Gastroesophageal sphincter (tissue), 4 donors: ENCODE data around the gene TADA2A. TPM values are rescaled to one million over a fixed set of nuclear protein-coding genes. Genes with fewer than 3 reads are reported as not detected.

ENCODE experiments used
- ATAC-seq: fragments of 150-250 bp; one replicate; pipeline ENCODE4 v1.9.1; 2016; ENCODE audit warnings: mild to moderate bottlenecking, moderate library complexity
- H3K27ac ChIP-seq, 4 donors: fragments of 200-600 bp; sonication (generic) in 3 of 4; 1 replicate in 3 of 4; 2 replicates in 1 of 4; pipeline ENCODE4 v1.5.1; 2016 to 2019
- H3K27me3 ChIP-seq: fragments of 200-600 bp; sonication (generic); one replicate; pipeline ENCODE4 v1.5.1; 2019
- H3K36me3 ChIP-seq, 2 donors: fragments of 200-600 bp; sonication (generic); one replicate each; pipeline ENCODE4 v1.5.1; 2019; ENCODE audit warnings: control low read depth in 1 of 2
- H3K4me1 ChIP-seq, 3 donors: fragments of 200-600 bp; sonication (generic); 1 replicate in 2 of 3; 2 replicates in 1 of 3; pipeline ENCODE4 v1.5.1; 2016 to 2019; ENCODE audit warnings: control low read depth in 2 of 3
- H3K4me3 ChIP-seq, 2 donors: fragments of 200-600 bp; sonication (generic); one replicate each; pipeline ENCODE4 v1.5.1; 2019; ENCODE audit warnings: mild to moderate bottlenecking in 1 of 2, moderate library complexity in 1 of 2
- H3K9me3 ChIP-seq, 3 donors: fragments of 200-600 bp; sonication (generic); one replicate each; pipeline ENCODE4 v1.5.1; 2017 to 2019; ENCODE audit warnings: control low read depth in 2 of 3
- CTCF ChIP-seq, 4 experiments: fragments of 200-600 bp in 2 of 4; fragments of 450-650 bp in 2 of 4; sonication (generic) in 1 of 4; IDR thresholded peaks; one replicate each; pipeline ENCODE4 v1.5.1; 2017 to 2019; ENCODE audit warnings: antibody characterized with exemption in 4 of 4, mild to moderate bottlenecking in 2 of 4, moderate library complexity in 2 of 4
- EP300 ChIP-seq: sonication (generic); formaldehyde crosslinking; IDR thresholded peaks from one replicate; pipeline ENCODE4 v1.6.1; 2017; ENCODE audit warnings: antibody characterized with exemption, mild to moderate bottlenecking
- POLR2A ChIP-seq, 2 donors: fragments of 450-650 bp; IDR thresholded peaks; one replicate each; pipeline ENCODE4 v1.6.1; 2017; ENCODE audit warnings: antibody characterized with exemption in 2 of 2, mild to moderate bottlenecking in 2 of 2, moderate library complexity in 1 of 2
- POLR2AphosphoS5 ChIP-seq: sonication (generic); formaldehyde crosslinking; IDR thresholded peaks from one replicate; pipeline ENCODE4 v1.6.1; 2017; ENCODE audit warnings: antibody characterized with exemption
- WGBS, 2 donors: methylation state at CpG; one replicate each; pipeline ENCODE4 v1.1.5; 2018; ENCODE audit warnings: low coverage in 1 of 2; 5-methylcytosine and 5-hydroxymethylcytosine counted together
- total RNA-seq, 4 donors: library from RNA; depleted of rRNA; stranded (reverse); fragments of >200 nt; gene quantifications; one replicate each; pipeline ENCODE4 v1.1.0, GENCODE V29; 2016

The TADA2A gene
- total RNA-seq, 4 donors from 2014 or later, result 17.5 to 21.5 (median 18.5) TPM

DNA sequence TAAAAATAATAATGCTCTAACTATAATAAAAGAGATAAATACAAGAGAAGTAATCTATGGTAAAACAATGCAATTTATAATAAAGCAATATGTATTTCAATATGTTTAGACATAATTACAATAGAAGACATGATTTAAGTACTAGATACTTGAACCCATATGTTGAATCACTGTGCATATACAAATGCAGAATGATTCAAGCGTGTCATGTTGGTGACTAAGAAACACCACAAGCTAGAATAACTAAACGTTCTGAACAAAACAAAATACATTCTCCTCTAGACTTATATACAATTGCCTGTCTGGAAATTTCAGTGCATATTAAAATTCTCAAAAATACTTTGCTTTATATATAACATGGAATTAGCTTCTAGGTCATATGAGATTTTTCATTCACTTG is 11.2 kb downstream of the TADA2A start:
- Histone ChIP-seq H3K27me3 (no peaks in the 10 kb centered on the region), H3K36me3 (peaks cover 0 to 78% of the 10 kb centered on the region in 2 donors), H3K4me3 (no peak overlapping the region), H3K9me3 (no peaks in the 10 kb centered on the region), H3K27ac (no peak overlapping the region), H3K4me1 (no peaks in the 10 kb centered on the region)
- WGBS, 2 donors, result 75 to 85% methylated on average over 2 of the region's 2 CpGs
- ATAC-seq, result no peak
- no peak for TF ChIP-seq EP300
- no peak for TF ChIP-seq POLR2A (IDR thresholded peaks at IDR 0.05)
- TF ChIP-seq CTCF (IDR thresholded peaks at IDR 0.05), result no peak
- no peak for TF ChIP-seq POLR2AphosphoS5

DNA sequence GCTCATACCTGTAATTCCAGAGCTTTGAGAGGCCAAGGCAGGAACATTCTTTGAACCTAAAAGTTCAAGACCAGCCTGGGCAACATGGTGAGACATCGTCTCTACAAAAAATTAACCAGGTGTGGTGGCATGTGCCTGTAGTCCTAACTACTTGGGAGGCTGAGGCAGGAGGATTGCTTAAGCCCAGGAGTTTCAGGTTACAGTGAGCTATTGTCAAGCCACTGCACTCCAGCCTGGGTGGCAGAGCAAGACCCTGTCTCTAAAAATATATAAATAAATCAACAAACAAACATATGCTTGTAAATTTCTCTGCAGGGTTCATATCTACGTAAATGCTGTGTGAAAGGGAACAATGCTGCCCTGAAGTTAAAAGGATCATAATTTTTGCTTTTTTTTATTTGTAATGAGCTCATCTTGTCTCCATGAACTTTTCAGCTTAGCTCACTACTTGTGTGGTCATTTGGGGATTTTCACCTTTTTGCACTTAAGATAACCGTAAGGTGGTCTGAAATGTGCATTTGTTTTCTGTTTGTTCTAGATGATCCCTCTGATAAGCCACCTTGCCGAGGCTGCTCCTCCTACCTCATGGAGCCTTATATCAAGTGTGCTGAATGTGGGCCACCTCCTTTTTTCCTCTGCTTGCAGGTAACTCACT is 16.4 kb downstream of the TADA2A start:
- Histone ChIP-seq H3K4me1 (no peaks in the 10 kb centered on the region), H3K4me3 (no peak overlapping the region), H3K27ac (no peak overlapping the region), H3K9me3 (no peaks in the 10 kb centered on the region), H3K36me3 (peaks cover 0 to 81% of the 10 kb centered on the region in 2 donors), H3K27me3 (no peaks in the 10 kb centered on the region)
- ATAC-seq, result no peak
- 79 to 87% methylated on average over 4 of the region's 4 CpGs for WGBS, 2 donors
- TF ChIP-seq CTCF (IDR thresholded peaks at IDR 0.05) (no peak), POLR2A (IDR thresholded peaks at IDR 0.05) (no peak), POLR2AphosphoS5 (no peak), EP300 (no peak)

GRCh38 chr17:37425268-37425667 is 18.6 kb downstream of the TADA2A start:
- H3K36me3 ChIP-seq, result peaks cover 0 to 80% of the 10 kb centered on the region in 2 donors
- 84 to 93% methylated on average over 1 of the region's 1 CpG for WGBS, 2 donors
- H3K4me1 ChIP-seq, result no peaks in the 10 kb centered on the region

GRCh38 chr17:37429039-37429438 is 22.4 kb downstream of the TADA2A start:
- no peak overlapping the region for H3K4me3 ChIP-seq
- TF ChIP-seq POLR2A (IDR thresholded peaks at IDR 0.05) (no peak), CTCF (IDR thresholded peaks at IDR 0.05) (no peak), EP300 (no peak), POLR2AphosphoS5 (no peak)
- H3K27me3 ChIP-seq, result no peaks in the 10 kb centered on the region
- WGBS, 2 donors, result 94 to 100% methylated on average over 1 to 3 of the region's 3 CpGs
- H3K27ac ChIP-seq, result no peak overlapping the region
- ATAC-seq, result no peak
- H3K4me1 ChIP-seq, result no peaks in the 10 kb centered on the region
- no peaks in the 10 kb centered on the region for H3K9me3 ChIP-seq
- H3K36me3 ChIP-seq, result peaks cover 0 to 75% of the 10 kb centered on the region in 2 donors

More at GRCh38 chr17:37425268-37425667, 18.6 kb downstream of the TADA2A start:
- no peak for ATAC-seq
- Histone ChIP-seq H3K27ac (no peak overlapping the region), H3K9me3 (no peaks in the 10 kb centered on the region), H3K27me3 (no peaks in the 10 kb centered on the region), H3K4me3 (no peak overlapping the region)
- TF ChIP-seq EP300, result no peak
- TF ChIP-seq CTCF (IDR thresholded peaks at IDR 0.05), result no peak
- no peak for TF ChIP-seq POLR2A (IDR thresholded peaks at IDR 0.05)
- TF ChIP-seq POLR2AphosphoS5, result no peak

- H3K4me1 ChIP-seq, result no peaks in the 10 kb centered on the region
- WGBS, 2 donors, result 100% methylated on average over 1 of the region's 1 CpG
- peaks cover 0 to 75% of the 10 kb centered on the region in 2 donors for H3K36me3 ChIP-seq
- ATAC-seq, result no peak
- no peak overlapping the region for H3K4me3 ChIP-seq
- H3K27me3 ChIP-seq, result no peaks in the 10 kb centered on the region
- TF ChIP-seq EP300 (no peak), POLR2AphosphoS5 (no peak), POLR2A (IDR thresholded peaks at IDR 0.05) (no peak), CTCF (IDR thresholded peaks at IDR 0.05) (no peak)
- no peak overlapping the region for H3K27ac ChIP-seq
- no peaks in the 10 kb centered on the region for H3K9me3 ChIP-seq
Measured at GRCh38 chr17:37429453-37429852, 22.8 kb downstream of the TADA2A start.
